A549 (cell line): ENCODE data around the gene KIAA0513. TPM values are rescaled to one million over a fixed set of nuclear protein-coding genes. Genes with fewer than 3 reads are reported as not detected.

Source experiments
- BHLHE40 ChIP-seq: IDR thresholded peaks from 2 replicates; pipeline ENCODE4 v1.6.1; 2012; ENCODE audit warnings: low read depth, low read length, inconsistent platforms
- CEBPB ChIP-seq, 2 experiments: fragments of >200 bp in 1 of 2; sonication (Bioruptor Twin) in 1 of 2; formaldehyde crosslinking in 1 of 2; IDR thresholded peaks; 2 replicates each; pipeline ENCODE4 v1.6.1; 2012 to 2016
- CHD4 ChIP-seq: fragments of 200-600 bp; sonication (generic); IDR thresholded peaks from 2 replicates; pipeline ENCODE4 v1.6.1; 2016; ENCODE audit warnings: antibody characterized with exemption, mild to moderate bottlenecking, borderline replicate concordance
- EHMT2 ChIP-seq: fragments of 200-600 bp; sonication (generic); IDR thresholded peaks from 2 replicates; pipeline ENCODE4 v1.6.1; 2016; ENCODE audit warnings: antibody characterized with exemption, low read depth, mild to moderate bottlenecking, moderate library complexity
- ESRRA ChIP-seq: fragments of 150-350 bp; IDR thresholded peaks from 2 replicates; pipeline ENCODE4 v1.6.1; 2014; ENCODE audit warnings: mild to moderate bottlenecking, low read length, borderline replicate concordance
- FOSB ChIP-seq: fragments of 250-450 bp; sonication (Bioruptor Pico); IDR thresholded peaks from 2 replicates; pipeline ENCODE4 v1.5.0; 2020; ENCODE audit warnings: mild to moderate bottlenecking, moderate library complexity
- FOSL2 ChIP-seq, 2 experiments: fragments of 450-650 bp in 1 of 2; fragments of >200 bp in 1 of 2; sonication (Bioruptor Twin) in 1 of 2; formaldehyde crosslinking; IDR thresholded peaks; 2 replicates each; pipeline versions ENCODE4 v1.5.0 to v1.6.1; 2016 to 2020; ENCODE audit warnings: mild to moderate bottlenecking in 1 of 2, moderate library complexity in 1 of 2
- FOXS1 ChIP-seq: fragments of 250-450 bp; sonication (Bioruptor Pico); IDR thresholded peaks from 2 replicates; pipeline ENCODE4 v1.5.0; 2020; ENCODE audit warnings: mild to moderate bottlenecking, moderate library complexity
- HOXA7 ChIP-seq: fragments of 250-450 bp; sonication (Bioruptor Pico); IDR thresholded peaks from 2 replicates; pipeline ENCODE4 v1.5.0; 2020; ENCODE audit warnings: mild to moderate bottlenecking, moderate library complexity
- HOXB5 ChIP-seq: fragments of 250-450 bp; sonication (Bioruptor Pico); IDR thresholded peaks from 2 replicates; pipeline ENCODE4 v1.5.0; 2020; ENCODE audit warnings: mild to moderate bottlenecking, moderate library complexity
- JUN ChIP-seq, 2 experiments: fragments of >200 bp; sonication (Bioruptor Twin); formaldehyde crosslinking; IDR thresholded peaks; 2 replicates in 1 of 2; 3 replicates in 1 of 2; pipeline ENCODE4 v1.6.1; 2016 to 2017
- KDM5A ChIP-seq: fragments of 200-600 bp; sonication (generic); IDR thresholded peaks from 2 replicates; pipeline ENCODE4 v1.6.1; 2016; ENCODE audit warnings: antibody characterized with exemption, mild to moderate bottlenecking
- MAFK ChIP-seq: fragments of 450-650 bp; IDR thresholded peaks from 2 replicates; pipeline ENCODE4 v1.6.1; 2014; ENCODE audit not compliant: partially characterized antibody
- MYC ChIP-seq: IDR thresholded peaks from 2 replicates; pipeline ENCODE4 v1.6.1; 2012; ENCODE audit warnings: mild to moderate bottlenecking, inconsistent platforms, low read length, improper control_type of control experiment, borderline replicate concordance
- NPAS2 ChIP-seq: fragments of 250-450 bp; sonication (Bioruptor Pico); IDR thresholded peaks from 2 replicates; pipeline ENCODE4 v1.8.0; 2022; ENCODE audit warnings: mild to moderate bottlenecking, moderate library complexity, borderline replicate concordance
- NR3C1 ChIP-seq: fragments of >200 bp; sonication (Bioruptor Twin); formaldehyde crosslinking; IDR thresholded peaks from 3 replicates; pipeline ENCODE4 v1.6.1; 2017
- RAD21 ChIP-seq, 2 experiments: fragments of >200 bp in 1 of 2; sonication (Bioruptor Twin) in 1 of 2; formaldehyde crosslinking in 1 of 2; IDR thresholded peaks in 1 of 2; conservative IDR thresholded peaks in 1 of 2; 2 replicates in 1 of 2; 3 replicates in 1 of 2; pipeline ENCODE4 v1.6.1; 2012 to 2018; ENCODE audit warnings: inconsistent platforms in 1 of 2
- RFX5 ChIP-seq: fragments of 450-650 bp; IDR thresholded peaks from 2 replicates; pipeline ENCODE4 v1.7.1; 2014; ENCODE audit warnings: antibody characterized with exemption, mild to moderate bottlenecking, moderate library complexity
- RNF2 ChIP-seq: fragments of 200-600 bp; sonication (generic); IDR thresholded peaks from 2 replicates; pipeline ENCODE4 v1.6.1; 2016; ENCODE audit warnings: low read depth, mild to moderate bottlenecking, antibody characterized with exemption, moderate library complexity, borderline replicate concordance
- SMC3 ChIP-seq: fragments of >200 bp; sonication (Bioruptor Twin); formaldehyde crosslinking; IDR thresholded peaks from 3 replicates; pipeline ENCODE4 v1.6.1; 2018; ENCODE audit warnings: inconsistent platforms
- TFCP2L1 ChIP-seq: fragments of 250-450 bp; sonication (Bioruptor Pico); IDR thresholded peaks from 2 replicates; pipeline ENCODE4 v1.5.0; 2021; ENCODE audit warnings: mild to moderate bottlenecking
- ZC3H11A ChIP-seq: fragments of 450-650 bp; IDR thresholded peaks from 2 replicates; pipeline ENCODE4 v1.6.1; 2014; ENCODE audit warnings: antibody characterized with exemption, mild to moderate bottlenecking
- ZFP36 ChIP-seq: fragments of 450-650 bp; IDR thresholded peaks from 2 replicates; pipeline ENCODE4 v1.6.1; 2014; ENCODE audit warnings: borderline replicate concordance; ENCODE audit not compliant: partially characterized antibody
- ZSCAN20 ChIP-seq: fragments of 250-450 bp; sonication (Bioruptor Pico); IDR thresholded peaks from 2 replicates; pipeline ENCODE4 v1.8.0; 2022; ENCODE audit warnings: mild to moderate bottlenecking, moderate library complexity
- polyA plus RNA-seq, 4 experiments: library from polyadenylated mRNA; depleted of rRNA in 3 of 4; stranded (reverse); fragments of >200 nt; fragmentation: RNase III in 1 of 4; extraction: RNeasy Plus Mini Kit Qiagen cat#74134 plus additional on column Dnase treatment in 1 of 4; gene quantifications; 2 replicates in 3 of 4; 3 replicates in 1 of 4; pipeline ENCODE4 v1.2.3, GENCODE V29; 2011 to 2017
- TF ChIP-seq, protein P1 (sequence below): fragments of 200-600 bp; sonication (generic); IDR thresholded peaks from 2 replicates; pipeline ENCODE4 v1.6.1; 2016; ENCODE audit warnings: antibody characterized with exemption, mild to moderate bottlenecking, moderate library complexity
- TF ChIP-seq, protein P2 (sequence below): fragments of >200 bp; sonication (Bioruptor Twin); formaldehyde crosslinking; IDR thresholded peaks from 3 replicates; pipeline ENCODE4 v1.6.1; 2016
- TF ChIP-seq, protein P3 (sequence below): fragments of 250-450 bp; sonication (Bioruptor Pico); IDR thresholded peaks from 2 replicates; pipeline ENCODE4 v1.5.0; 2021; ENCODE audit warnings: mild to moderate bottlenecking, moderate library complexity, borderline replicate concordance
- TF ChIP-seq, protein P4 (sequence below): fragments of >200 bp; sonication (Bioruptor Twin); formaldehyde crosslinking; IDR thresholded peaks from 3 replicates; pipeline ENCODE4 v1.5.1; 2016
- TF ChIP-seq, protein P5 (sequence below): IDR thresholded peaks from 2 replicates; pipeline ENCODE4 v1.6.1; 2012; ENCODE audit warnings: low read depth, borderline replicate concordance
- TF ChIP-seq, protein P6 (sequence below): fragments of 250-450 bp; sonication (Bioruptor Pico); IDR thresholded peaks from 2 replicates; pipeline ENCODE4 v1.5.0; 2020; ENCODE audit warnings: low read depth, mild to moderate bottlenecking, moderate library complexity

Gene KIAA0513
- polyA plus RNA-seq, 2 of the 4 experiments (the other 2 are of a cell fraction), result 1.8 TPM

DNA sequence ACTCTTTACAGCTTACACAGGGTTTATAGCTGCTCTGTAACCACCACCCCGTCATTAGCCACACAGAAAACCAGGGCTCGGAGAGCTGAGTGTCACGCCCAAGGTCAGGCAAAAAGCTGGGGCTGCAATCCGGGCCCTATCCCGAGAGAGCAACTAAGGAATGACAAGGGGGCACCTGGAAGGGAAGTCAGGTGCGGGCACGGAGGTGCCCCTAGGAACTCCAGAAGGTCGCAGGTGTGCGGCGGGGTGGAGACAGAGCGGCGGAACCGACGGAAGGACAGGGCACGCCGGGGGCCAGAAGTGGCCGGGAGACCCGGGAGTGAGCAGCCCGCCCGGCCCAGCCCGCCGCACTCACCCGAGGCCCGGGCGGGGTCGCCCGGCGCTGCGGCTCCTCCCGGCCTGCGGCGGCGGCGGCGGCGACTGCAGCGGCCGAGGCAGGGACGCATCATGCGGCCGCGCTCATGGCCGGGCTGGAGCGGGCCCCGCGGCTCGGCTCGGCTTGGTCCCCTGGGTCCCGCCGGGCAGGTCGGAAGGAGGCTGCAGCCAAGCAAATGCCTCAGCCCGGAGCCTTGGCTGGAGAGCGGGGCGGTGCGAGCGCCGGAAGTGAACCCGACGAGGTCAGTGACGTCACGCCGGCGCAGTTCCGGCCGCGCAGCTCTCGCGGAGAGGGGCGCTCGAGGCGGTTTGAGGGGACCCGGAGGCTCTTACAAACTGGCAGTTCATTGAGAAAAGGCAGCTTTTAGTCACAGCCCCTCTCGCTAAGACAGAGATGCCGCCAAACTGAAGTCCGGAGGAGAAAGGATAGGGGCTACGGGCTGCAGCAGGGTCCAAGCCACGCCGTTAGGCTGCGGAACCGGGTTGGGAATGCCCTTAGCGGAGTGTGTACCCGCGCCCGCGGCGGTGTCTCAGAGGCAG lies 16.4 kb upstream of the KIAA0513 start, which contains the start of gene ZDHHC7 (continued):
- TF ChIP-seq, protein P1, sequence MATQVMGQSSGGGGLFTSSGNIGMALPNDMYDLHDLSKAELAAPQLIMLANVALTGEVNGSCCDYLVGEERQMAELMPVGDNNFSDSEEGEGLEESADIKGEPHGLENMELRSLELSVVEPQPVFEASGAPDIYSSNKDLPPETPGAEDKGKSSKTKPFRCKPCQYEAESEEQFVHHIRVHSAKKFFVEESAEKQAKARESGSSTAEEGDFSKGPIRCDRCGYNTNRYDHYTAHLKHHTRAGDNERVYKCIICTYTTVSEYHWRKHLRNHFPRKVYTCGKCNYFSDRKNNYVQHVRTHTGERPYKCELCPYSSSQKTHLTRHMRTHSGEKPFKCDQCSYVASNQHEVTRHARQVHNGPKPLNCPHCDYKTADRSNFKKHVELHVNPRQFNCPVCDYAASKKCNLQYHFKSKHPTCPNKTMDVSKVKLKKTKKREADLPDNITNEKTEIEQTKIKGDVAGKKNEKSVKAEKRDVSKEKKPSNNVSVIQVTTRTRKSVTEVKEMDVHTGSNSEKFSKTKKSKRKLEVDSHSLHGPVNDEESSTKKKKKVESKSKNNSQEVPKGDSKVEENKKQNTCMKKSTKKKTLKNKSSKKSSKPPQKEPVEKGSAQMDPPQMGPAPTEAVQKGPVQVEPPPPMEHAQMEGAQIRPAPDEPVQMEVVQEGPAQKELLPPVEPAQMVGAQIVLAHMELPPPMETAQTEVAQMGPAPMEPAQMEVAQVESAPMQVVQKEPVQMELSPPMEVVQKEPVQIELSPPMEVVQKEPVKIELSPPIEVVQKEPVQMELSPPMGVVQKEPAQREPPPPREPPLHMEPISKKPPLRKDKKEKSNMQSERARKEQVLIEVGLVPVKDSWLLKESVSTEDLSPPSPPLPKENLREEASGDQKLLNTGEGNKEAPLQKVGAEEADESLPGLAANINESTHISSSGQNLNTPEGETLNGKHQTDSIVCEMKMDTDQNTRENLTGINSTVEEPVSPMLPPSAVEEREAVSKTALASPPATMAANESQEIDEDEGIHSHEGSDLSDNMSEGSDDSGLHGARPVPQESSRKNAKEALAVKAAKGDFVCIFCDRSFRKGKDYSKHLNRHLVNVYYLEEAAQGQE, result no peak
- TF ChIP-seq CEBPB (IDR thresholded peaks at IDR 0.05), result no peak
- no peak for TF ChIP-seq BHLHE40
- TF ChIP-seq, protein P2, sequence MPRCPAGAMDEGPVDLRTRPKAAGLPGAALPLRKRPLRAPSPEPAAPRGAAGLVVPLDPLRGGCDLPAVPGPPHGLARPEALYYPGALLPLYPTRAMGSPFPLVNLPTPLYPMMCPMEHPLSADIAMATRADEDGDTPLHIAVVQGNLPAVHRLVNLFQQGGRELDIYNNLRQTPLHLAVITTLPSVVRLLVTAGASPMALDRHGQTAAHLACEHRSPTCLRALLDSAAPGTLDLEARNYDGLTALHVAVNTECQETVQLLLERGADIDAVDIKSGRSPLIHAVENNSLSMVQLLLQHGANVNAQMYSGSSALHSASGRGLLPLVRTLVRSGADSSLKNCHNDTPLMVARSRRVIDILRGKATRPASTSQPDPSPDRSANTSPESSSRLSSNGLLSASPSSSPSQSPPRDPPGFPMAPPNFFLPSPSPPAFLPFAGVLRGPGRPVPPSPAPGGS, result peak; percentile 94; the same call in 2 of the 3 replicates
- TF ChIP-seq RAD21 (conservative IDR thresholded peaks at IDR 0.05 in 1 of 2, IDR thresholded peaks at IDR 0.05 in 1 of 2), result peak in 1 of 2 experiments; percentile 22; a peak in 2 of 5 replicates
- 0 out of 3 replicates have a peak, but pooled peaks have one; percentile 5 for TF ChIP-seq SMC3
- no peak for TF ChIP-seq FOSL2 (IDR thresholded peaks at IDR 0.05)
- peak; percentile 47 for TF ChIP-seq FOSL2 (CRISPR knock-in tag; IDR thresholded peaks at IDR 0.05)
- no peak for TF ChIP-seq ZSCAN20
- peak; percentile 85 to 97 for TF ChIP-seq JUN (IDR thresholded peaks at IDR 0.05)
- no peak for TF ChIP-seq NR3C1
- TF ChIP-seq MYC, result no peak
- no peak for TF ChIP-seq HOXB5 (CRISPR knock-in tag)
- TF ChIP-seq, protein P3, sequence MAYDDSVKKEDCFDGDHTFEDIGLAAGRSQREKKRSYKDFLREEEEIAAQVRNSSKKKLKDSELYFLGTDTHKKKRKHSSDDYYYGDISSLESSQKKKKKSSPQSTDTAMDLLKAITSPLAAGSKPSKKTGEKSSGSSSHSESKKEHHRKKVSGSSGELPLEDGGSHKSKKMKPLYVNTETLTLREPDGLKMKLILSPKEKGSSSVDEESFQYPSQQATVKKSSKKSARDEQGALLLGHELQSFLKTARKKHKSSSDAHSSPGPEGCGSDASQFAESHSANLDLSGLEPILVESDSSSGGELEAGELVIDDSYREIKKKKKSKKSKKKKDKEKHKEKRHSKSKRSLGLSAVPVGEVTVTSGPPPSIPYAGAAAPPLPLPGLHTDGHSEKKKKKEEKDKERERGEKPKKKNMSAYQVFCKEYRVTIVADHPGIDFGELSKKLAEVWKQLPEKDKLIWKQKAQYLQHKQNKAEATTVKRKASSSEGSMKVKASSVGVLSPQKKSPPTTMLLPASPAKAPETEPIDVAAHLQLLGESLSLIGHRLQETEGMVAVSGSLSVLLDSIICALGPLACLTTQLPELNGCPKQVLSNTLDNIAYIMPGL, result no peak
- TF ChIP-seq MAFK, result no peak
- TF ChIP-seq ZFP36, result no peak
- no peak for TF ChIP-seq CHD4
- peak; percentile 65; the same call in 1 of the 2 replicates for TF ChIP-seq RFX5
- no peak for TF ChIP-seq FOSB (CRISPR knock-in tag)
- TF ChIP-seq, protein P4, sequence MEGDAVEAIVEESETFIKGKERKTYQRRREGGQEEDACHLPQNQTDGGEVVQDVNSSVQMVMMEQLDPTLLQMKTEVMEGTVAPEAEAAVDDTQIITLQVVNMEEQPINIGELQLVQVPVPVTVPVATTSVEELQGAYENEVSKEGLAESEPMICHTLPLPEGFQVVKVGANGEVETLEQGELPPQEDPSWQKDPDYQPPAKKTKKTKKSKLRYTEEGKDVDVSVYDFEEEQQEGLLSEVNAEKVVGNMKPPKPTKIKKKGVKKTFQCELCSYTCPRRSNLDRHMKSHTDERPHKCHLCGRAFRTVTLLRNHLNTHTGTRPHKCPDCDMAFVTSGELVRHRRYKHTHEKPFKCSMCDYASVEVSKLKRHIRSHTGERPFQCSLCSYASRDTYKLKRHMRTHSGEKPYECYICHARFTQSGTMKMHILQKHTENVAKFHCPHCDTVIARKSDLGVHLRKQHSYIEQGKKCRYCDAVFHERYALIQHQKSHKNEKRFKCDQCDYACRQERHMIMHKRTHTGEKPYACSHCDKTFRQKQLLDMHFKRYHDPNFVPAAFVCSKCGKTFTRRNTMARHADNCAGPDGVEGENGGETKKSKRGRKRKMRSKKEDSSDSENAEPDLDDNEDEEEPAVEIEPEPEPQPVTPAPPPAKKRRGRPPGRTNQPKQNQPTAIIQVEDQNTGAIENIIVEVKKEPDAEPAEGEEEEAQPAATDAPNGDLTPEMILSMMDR, result no peak
- TF ChIP-seq, protein P5, sequence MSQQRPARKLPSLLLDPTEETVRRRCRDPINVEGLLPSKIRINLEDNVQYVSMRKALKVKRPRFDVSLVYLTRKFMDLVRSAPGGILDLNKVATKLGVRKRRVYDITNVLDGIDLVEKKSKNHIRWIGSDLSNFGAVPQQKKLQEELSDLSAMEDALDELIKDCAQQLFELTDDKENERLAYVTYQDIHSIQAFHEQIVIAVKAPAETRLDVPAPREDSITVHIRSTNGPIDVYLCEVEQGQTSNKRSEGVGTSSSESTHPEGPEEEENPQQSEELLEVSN, result peak; percentile 40; the same call in 1 of the 2 replicates
- no peak for TF ChIP-seq ESRRA
- TF ChIP-seq TFCP2L1 (CRISPR knock-in tag), result 0 out of 2 replicates have a peak, but pooled peaks have one; percentile 13
- TF ChIP-seq RNF2, result no peak
- TF ChIP-seq ZC3H11A, result no peak
- no peak for TF ChIP-seq HOXA7 (CRISPR knock-in tag)
- no peak for TF ChIP-seq NPAS2 (CRISPR knock-in tag)
- TF ChIP-seq, protein P6, sequence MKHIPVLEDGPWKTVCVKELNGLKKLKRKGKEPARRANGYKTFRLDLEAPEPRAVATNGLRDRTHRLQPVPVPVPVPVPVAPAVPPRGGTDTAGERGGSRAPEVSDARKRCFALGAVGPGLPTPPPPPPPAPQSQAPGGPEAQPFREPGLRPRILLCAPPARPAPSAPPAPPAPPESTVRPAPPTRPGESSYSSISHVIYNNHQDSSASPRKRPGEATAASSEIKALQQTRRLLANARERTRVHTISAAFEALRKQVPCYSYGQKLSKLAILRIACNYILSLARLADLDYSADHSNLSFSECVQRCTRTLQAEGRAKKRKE (CRISPR knock-in tag), result no peak
- TF ChIP-seq FOXS1 (CRISPR knock-in tag), result no peak
- TF ChIP-seq EHMT2, result no peak
- no peak for TF ChIP-seq KDM5A
